HG03558 (cell line): ENCODE measurements around the gene SLC6A1.

ENCODE experiments used
- ATAC-seq: cut with Tn5 transposase; IDR thresholded peaks from one replicate; pipeline ENCODE4 v1.9.1; 2021; ENCODE audit warnings: moderate number of reproducible peaks; ENCODE audit not compliant: unreplicated experiment; ENCODE audit errors: extremely low read depth

Gene SLC6A1

GRCh38 chr3:11014253-11014652, 21.7 kb downstream of the SLC6A1 start:
- ATAC-seq: no peak

GRCh38 chr3:11014752-11015151, 22.2 kb downstream of the SLC6A1 start:
- no peak for ATAC-seq

- no peak for ATAC-seq
These were observed 22.8 kb downstream of the SLC6A1 start for GRCh38 chr3:11015369-11015768.

- no peak for ATAC-seq
These were observed 24.2 kb downstream of the SLC6A1 start for GRCh38 chr3:11016727-11017126.

GRCh38 chr3:11019116-11019819, 26.7 kb downstream of the SLC6A1 start:
- no peak for ATAC-seq

- ATAC-seq: no peak
These were observed 28.2 kb downstream of the SLC6A1 start for GRCh38 chr3:11020764-11021163.

GRCh38 chr3:11021611-11022011, 29.1 kb downstream of the SLC6A1 start:
- ATAC-seq: no peak

GRCh38 chr3:11022115-11022514, 29.6 kb downstream of the SLC6A1 start:
- no peak for ATAC-seq

- ATAC-seq: no peak
These were observed 31.6 kb downstream of the SLC6A1 start for GRCh38 chr3:11024181-11024580.

GRCh38 chr3:11029948-11030347, 37.4 kb downstream of the SLC6A1 start:
- ATAC-seq: no peak

- no peak for ATAC-seq
These were observed 41.3 kb downstream of the SLC6A1 start for GRCh38 chr3:11033871-11034270.

GRCh38 chr3:11034309-11034985, 41.9 kb downstream of the SLC6A1 start:
- ATAC-seq: no peak

- ATAC-seq: no peak
These were observed 43.4 kb downstream of the SLC6A1 start for GRCh38 chr3:11035757-11036505.

- ATAC-seq: no peak
These were observed 44.8 kb downstream of the SLC6A1 start for GRCh38 chr3:11037241-11037873.

GRCh38 chr3:11037976-11038375, 45.4 kb downstream of the SLC6A1 start:
- no peak for ATAC-seq

GRCh38 chr3:11045536-11045935, 53.0 kb downstream of the SLC6A1 start:
- ATAC-seq: no peak

- no peak for ATAC-seq
These were observed 55.0 kb downstream of the SLC6A1 start for GRCh38 chr3:11047500-11047899.

- ATAC-seq: no peak
These were observed 58.2 kb downstream of the SLC6A1 start for GRCh38 chr3:11050666-11051323.

GRCh38 chr3:11053926-11054503, 61.5 kb downstream of the SLC6A1 start:
- ATAC-seq: no peak
